Astrocyte of the cerebellum (primary cell): ENCODE data around the gene MUC20.
"Not testable (repeated sequence)": the region's sequence is repeated elsewhere in the genome, so short reads cannot be mapped to it uniquely, and the experiment has no call there.

ENCODE experiments used
- DNase-seq: peaks from one replicate; pipeline ENCODE4 v3.0.0-alpha.2; 2011; ENCODE audit warnings: low read depth
- H3K4me3 ChIP-seq: 2 replicates; pipeline ENCODE4 v1.5.1; 2011; ENCODE audit warnings: mild to moderate bottlenecking, low read depth, low read length, moderate library complexity
- in situ Hi-C: cut with HindIII; loops from 2 replicates; pipeline ENCODE4 v1.10.0; 2017; ENCODE audit warnings: low sequenced_read_pairs

MUC20 gene

GRCh38 chr3:195720831-195721506 is at the start of gene MUC20:
MUC20 (plus strand) TSS chr3:195720978; CDS start chr3:195721008, 30 bp downstream.
- DNase-seq, in situ Hi-C loops, H3K4me3 ChIP-seq: not testable (repeated sequence)

- in situ Hi-C loops, H3K4me3 ChIP-seq, DNase-seq: not testable (repeated sequence)
Observed at GRCh38 chr3:195671283-195671682, 49.5 kb upstream of the MUC20 start.

GRCh38 chr3:195673711-195674110 is 47.1 kb upstream of the MUC20 start:
- DNase-seq, in situ Hi-C loops, H3K4me3 ChIP-seq: not testable (repeated sequence)

- in situ Hi-C loops, DNase-seq, H3K4me3 ChIP-seq: not testable (repeated sequence)
Observed at GRCh38 chr3:195678391-195679015, 42.3 kb upstream of the MUC20 start.

- in situ Hi-C loops, DNase-seq, H3K4me3 ChIP-seq: not testable (repeated sequence)
Observed at GRCh38 chr3:195680690-195681089, 40.1 kb upstream of the MUC20 start.

GRCh38 chr3:195681458-195682103 is 39.2 kb upstream of the MUC20 start:
- in situ Hi-C loops, H3K4me3 ChIP-seq, DNase-seq: not testable (repeated sequence)

- DNase-seq, in situ Hi-C loops, H3K4me3 ChIP-seq: not testable (repeated sequence)
Observed at GRCh38 chr3:195682104-195682742, 38.6 kb upstream of the MUC20 start.

GRCh38 chr3:195683722-195684526 is 36.9 kb upstream of the MUC20 start:
- H3K4me3 ChIP-seq, DNase-seq, in situ Hi-C loops: not testable (repeated sequence)

- H3K4me3 ChIP-seq, in situ Hi-C loops, DNase-seq: not testable (repeated sequence)
Observed at GRCh38 chr3:195684527-195685257, 36.1 kb upstream of the MUC20 start.

- H3K4me3 ChIP-seq, in situ Hi-C loops, DNase-seq: not testable (repeated sequence)
Observed at GRCh38 chr3:195686537-195687208, 34.1 kb upstream of the MUC20 start.

- DNase-seq, in situ Hi-C loops, H3K4me3 ChIP-seq: not testable (repeated sequence)
Observed at GRCh38 chr3:195687209-195687760, 33.5 kb upstream of the MUC20 start.

- not testable (repeated sequence) for DNase-seq
Observed at GRCh38 chr3:195688471-195689183, 32.2 kb upstream of the MUC20 start.

GRCh38 chr3:195689184-195690070 is 31.4 kb upstream of the MUC20 start:
- DNase-seq, in situ Hi-C loops, H3K4me3 ChIP-seq: not testable (repeated sequence)

More at GRCh38 chr3:195688471-195689183, 32.2 kb upstream of the MUC20 start:
- in situ Hi-C loops, H3K4me3 ChIP-seq: not testable (repeated sequence)
